K562 (cell line): ENCODE results near the gene TCF20. TPM values are rescaled to one million over a fixed set of nuclear protein-coding genes. Genes with fewer than 3 reads are reported as not detected.

Experiments used
- ATAC-seq: fragments of 200-7000 bp; cut with Tn5 transposase; 3 replicates; pipeline ENCODE4 v1.9.1; 2020; ENCODE audit warnings: moderate library complexity
- BruUV-seq: library from RNA; stranded (reverse); fragments of 400-500 nt; replicated peaks from 2 replicates; lab custom pipeline; 2021; lab: Mats Ljungman, UMichigan
- CTCF ChIA-PET: fragments of 300-600 bp; formaldehyde crosslinking; extraction: SDS; loops from one replicate; lab custom pipeline; 2021; ENCODE audit warnings: low intra/inter-chr PET ratio; lab: Yijun Ruan, JAX
- POLR2A ChIA-PET: fragments of 300-600, 350-650 bp; sonication (Branson Sonifier 250); formaldehyde crosslinking; extraction: SDS; loops from one replicate; lab custom pipeline; 2021; ENCODE audit warnings: antibody characterized with exemption, inconsistent platforms; lab: Yijun Ruan, JAX
- DNase-seq, 4 experiments: peaks; one replicate each; pipeline versions ENCODE4 v3.0.0 to v3.0.0-alpha.2; 2011 to 2018; ENCODE audit warnings: low spot score in 3 of 4, mixed read lengths in 3 of 4; ENCODE audit errors: extremely low read depth in 1 of 4
- FAIRE-seq: peaks from 2 replicates; lab custom pipeline; 2011; peaks lifted over from hg19 to GRCh38; lab: Jason Lieb, UNC
- H2AFZ ChIP-seq: 2 replicates; pipeline ENCODE4 v1.6.0; 2011; ENCODE audit warnings: low read depth, low read length, control low read depth, inconsistent platforms
- H3K27ac ChIP-seq: fragments of 200-600 bp; 3 replicates; pipeline ENCODE4 v1.8.0; 2011; ENCODE audit warnings: low read depth, mild to moderate bottlenecking, control low read depth, inconsistent platforms, low read length, moderate library complexity, mixed read lengths; ENCODE audit errors: extremely low read depth
- H3K27me3 ChIP-seq, 2 experiments: fragments of 300-600 bp in 1 of 2; 2 replicates in 1 of 2; 3 replicates in 1 of 2; pipeline versions ENCODE4 v1.6.0 to v1.8.0; 2011; ENCODE audit warnings: inconsistent platforms in 2 of 2, low read length in 2 of 2, mild to moderate bottlenecking in 1 of 2, mixed read lengths in 1 of 2, moderate library complexity in 1 of 2; ENCODE audit not compliant: control insufficient read depth in 2 of 2, insufficient read depth in 2 of 2
- H3K36me3 ChIP-seq: fragments of 300-600 bp; 3 replicates; pipeline ENCODE4 v1.8.0; 2011; ENCODE audit warnings: mild to moderate bottlenecking, low read length, inconsistent platforms; ENCODE audit not compliant: control insufficient read depth, insufficient read depth
- H3K4me1 ChIP-seq, 2 experiments: fragments of 200-600 bp in 1 of 2; replicated peaks in 1 of 2; 2 replicates in 1 of 2; 3 replicates in 1 of 2; pipeline versions ENCODE4 v1.5.1 to v1.8.0; 2011; ENCODE audit warnings: inconsistent platforms in 2 of 2, low read length in 2 of 2, mild to moderate bottlenecking in 1 of 2, mixed read lengths in 1 of 2, moderate library complexity in 1 of 2; ENCODE audit not compliant: control insufficient read depth in 2 of 2, insufficient read depth in 2 of 2
- H3K4me2 ChIP-seq: 2 replicates; pipeline ENCODE4 v1.6.1; 2011; ENCODE audit warnings: low read length, control low read depth, inconsistent platforms, mixed read lengths; ENCODE audit not compliant: insufficient read depth
- H3K4me3 ChIP-seq: fragments of 200-600 bp; sonication (generic), shearing (Covaris generic); 2 replicates; pipeline ENCODE4 v1.5.1; 2016; ENCODE audit warnings: control low read depth, inconsistent platforms
- H3K79me2 ChIP-seq: fragments of 200-600 bp; 3 replicates; pipeline ENCODE4 v1.8.0; 2011; ENCODE audit warnings: low read length, inconsistent platforms; ENCODE audit not compliant: control insufficient read depth, insufficient read depth
- H3K9ac ChIP-seq, 2 experiments: 2 replicates each; pipeline versions ENCODE4 v1.6.0 to v1.6.1; 2011; ENCODE audit warnings: low read depth in 2 of 2, low read length in 2 of 2, control low read depth in 1 of 2, inconsistent platforms in 1 of 2, mild to moderate bottlenecking in 1 of 2, mixed read lengths in 1 of 2; ENCODE audit not compliant: insufficient read depth in 1 of 2
- H3K9me1 ChIP-seq: one replicate; pipeline ENCODE4 v1.6.0; 2011; ENCODE audit warnings: inconsistent platforms, mild to moderate bottlenecking, low read length, moderate library complexity; ENCODE audit not compliant: control insufficient read depth, insufficient read depth
- H3K9me3 ChIP-seq: replicated peaks from 2 replicates; pipeline ENCODE4 v1.5.1; 2011; ENCODE audit warnings: low read depth, low read length, inconsistent platforms; ENCODE audit not compliant: control insufficient read depth, insufficient read depth
- H4K20me1 ChIP-seq: replicated peaks from 2 replicates; pipeline ENCODE4 v1.6.1; 2011; ENCODE audit warnings: low read length, inconsistent platforms, mixed read lengths; ENCODE audit not compliant: control insufficient read depth, insufficient read depth
- C11orf30 ChIP-seq: fragments of 450-650 bp; IDR thresholded peaks from 2 replicates; pipeline ENCODE4 v1.6.1; 2016; ENCODE audit warnings: low read depth, mild to moderate bottlenecking
- CBFA2T2 ChIP-seq: fragments of 450-650 bp; conservative IDR thresholded peaks from 2 replicates; pipeline ENCODE4 v1.6.1; 2017; ENCODE audit warnings: mild to moderate bottlenecking
- FUS ChIP-seq: fragments of 200-400 bp; formaldehyde crosslinking; optimal IDR thresholded peaks from 2 replicates; pipeline ENCODE3; 2017; ENCODE audit warnings: low read depth, low read length
- MEIS2 ChIP-seq: fragments of 450-650 bp; IDR thresholded peaks from 2 replicates; pipeline ENCODE4 v1.6.1; 2014; ENCODE audit warnings: mild to moderate bottlenecking; ENCODE audit not compliant: partially characterized antibody
- NBN ChIP-seq: fragments of 450-650 bp; IDR thresholded peaks from 2 replicates; pipeline ENCODE4 v1.6.1; 2016; ENCODE audit warnings: low read depth, mild to moderate bottlenecking
- RUNX1 ChIP-seq: sonication (generic); IDR thresholded peaks from 2 replicates; pipeline ENCODE4 v1.6.1; 2016; ENCODE audit warnings: antibody characterized with exemption, low read depth
- SMARCE1 ChIP-seq: fragments of 450-650 bp; IDR thresholded peaks from 2 replicates; pipeline ENCODE4 v1.7.1; 2016; ENCODE audit warnings: mild to moderate bottlenecking
- TFAM ChIP-seq: fragments of 250-450 bp; sonication (Bioruptor Pico); conservative IDR thresholded peaks from 2 replicates; pipeline ENCODE4 v1.5.0; 2021; ENCODE audit warnings: mild to moderate bottlenecking, moderate library complexity
- ZNF277 ChIP-seq: fragments of 250-450 bp; sonication (Bioruptor Pico); IDR thresholded peaks from 2 replicates; pipeline ENCODE4 v1.8.0; 2022; ENCODE audit warnings: inconsistent platforms, mild to moderate bottlenecking, moderate library complexity, borderline replicate concordance
- WGBS: fragments of 100-300 bp; shearing (Covaris generic); methylation state at CpG from one replicate; pipeline ENCODE4 v1.1.6; 2016; ENCODE audit warnings: low coverage, mixed read lengths; ENCODE audit not compliant: insufficient coverage; ENCODE audit errors: missing lambda C conversion rate; 5-methylcytosine and 5-hydroxymethylcytosine counted together
- in situ Hi-C: fragments of 300-500 bp; cut with MboI; formaldehyde crosslinking; loops from 4 replicates; pipeline ENCODE4 v1.15.0; 2018; ENCODE audit warnings: inconsistent platforms, mixed read lengths
- intact Hi-C: fragments of 100-400 bp; cut with micrococcal nuclease; formaldehyde crosslinking; loops from 2 replicates; pipeline ENCODE4 v1.14.2; 2022
- polyA plus RNA-seq, 8 experiments: library from polyadenylated mRNA; depleted of rRNA in 4 of 8; stranded (reverse) in 5 of 8; unstranded in 3 of 8; fragments of >200 nt; fragmentation: Nextera tagmentation in 2 of 8; fragmentation: Illumina TruSeq in 1 of 8; extraction: Ambion mirVana in 2 of 8; extraction: Trizol in 1 of 8; gene quantifications; 2 replicates each; pipeline versions ENCODE4 v1.2.1 to v1.2.3, GENCODE V29; 2011 to 2014; ENCODE audit warnings: inconsistent platforms in 1 of 8, missing spikeins in 1 of 8
- total RNA-seq, 7 experiments: library from RNA; depleted of rRNA in 6 of 7; stranded (reverse); fragments of >200 nt in 6 of 7; fragmentation: Illumina TruSeq in 2 of 7; extraction: Trizol in 2 of 7; gene quantifications; 2 replicates each; pipeline versions ENCODE4 v1.2.1 to v1.2.3, GENCODE V29; 2011 to 2021; ENCODE audit warnings: low replicate concordance in 1 of 7

TCF20 gene
- total and polyA plus RNA-seq, 9 of the 15 experiments (the other 6 are each of a cell fraction or from before 2014, with no cell fraction given): 0.35 to 43.6 (median 17.5) TPM

GRCh38 chr22:42292732-42293520 is 22.5 kb upstream of the TCF20 start (continued):
- no peak for TF ChIP-seq MEIS2

GRCh38 chr22:42291287-42291686 is 20.8 kb upstream of the TCF20 start:
- ChIA-PET POLR2A (no interaction called here), CTCF (no interaction called here)
- no peak overlapping the region for H3K4me2 ChIP-seq
- no peak overlapping the region for H3K4me3 ChIP-seq
- H2AFZ ChIP-seq: no peak overlapping the region
- H3K36me3 ChIP-seq: no peaks in the 10 kb centered on the region
- no peaks in the 10 kb centered on the region for H3K79me2 ChIP-seq
- no peak for FAIRE-seq
- intact Hi-C loops: no loop called here
- H3K9me1 ChIP-seq: no peaks in the 10 kb centered on the region
- BruUV-seq: no TSS peak
- 28% methylated on average over 5 of the region's 6 CpGs for WGBS
- in situ Hi-C loops: no loop called here
- no peak overlapping the region for H3K27ac ChIP-seq
- ATAC-seq: no peak
- no peaks in the 10 kb centered on the region for H3K9me3 ChIP-seq
- DNase-seq: no peak
- no peaks in the 10 kb centered on the region for H3K27me3 ChIP-seq
- H3K4me1 ChIP-seq: peaks cover 0 to 18% of the 10 kb centered on the region in 2 experiments; a peak in 2 of 5 replicates
- no peak overlapping the region for H3K9ac ChIP-seq
- H4K20me1 ChIP-seq: peaks cover 4% of the 10 kb centered on the region; the same call in 1 of the 2 replicates
- no peak for TF ChIP-seq NBN
- no peak for TF ChIP-seq RUNX1
- TF ChIP-seq SMARCE1: no peak
- no peak for TF ChIP-seq FUS
- TF ChIP-seq C11orf30: no peak
- TF ChIP-seq ZNF277: no peak
- no peak for TF ChIP-seq TFAM (CRISPR knock-in tag)
- no peak for TF ChIP-seq CBFA2T2
